HL-60 (cell line): ENCODE measurements around the gene SASH3.

Source experiments
- DNase-seq, 2 experiments: peaks; one replicate each; pipeline ENCODE4 v3.0.0-alpha.2; 2010 to 2020; ENCODE audit warnings: low read depth in 1 of 2, low spot score in 1 of 2
- H3K27ac ChIP-seq: fragments of 250-450 bp; sonication (Bioruptor Pico); replicated peaks from 2 replicates; pipeline ENCODE4 v1.5.1; 2020; ENCODE audit warnings: mild to moderate bottlenecking, moderate library complexity
- H3K27me3 ChIP-seq: fragments of 250-450 bp; sonication (Bioruptor Pico); 2 replicates; pipeline ENCODE4 v1.5.1; 2021; ENCODE audit warnings: mild to moderate bottlenecking, moderate library complexity; ENCODE audit not compliant: insufficient read depth, poor library complexity, severe bottlenecking
- H3K4me3 ChIP-seq: replicated peaks from 2 replicates; pipeline ENCODE4 v1.5.1; 2011; ENCODE audit warnings: mild to moderate bottlenecking, control low read depth, low read length; ENCODE audit not compliant: insufficient read depth
- CTCF ChIP-seq: IDR thresholded peaks from one replicate; pipeline ENCODE4 v1.5.1; 2011; ENCODE audit warnings: low read length, control low read depth, inconsistent platforms; ENCODE audit not compliant: insufficient read depth
- GABPA ChIP-seq: IDR thresholded peaks from 2 replicates; pipeline ENCODE4 v1.6.1; 2012; ENCODE audit warnings: low read depth
- POLR2AphosphoS5 ChIP-seq: IDR thresholded peaks from 2 replicates; pipeline ENCODE4 v1.6.1; 2012; ENCODE audit warnings: low read depth
- REST ChIP-seq: IDR thresholded peaks from 2 replicates; pipeline ENCODE4 v1.6.1; 2012; ENCODE audit warnings: low read depth; ENCODE audit not compliant: insufficient replicate concordance
- SPI1 ChIP-seq: IDR thresholded peaks from 2 replicates; pipeline ENCODE4 v1.6.1; 2012; ENCODE audit warnings: low read depth, mild to moderate bottlenecking, borderline replicate concordance

The SASH3 gene

GRCh38 chrX:129744861-129745321, 34.9 kb upstream of the SASH3 start:
- TF ChIP-seq GABPA: no peak
- H3K27me3 ChIP-seq: no peaks in the 10 kb centered on the region
- no peak overlapping the region for H3K27ac ChIP-seq
- no peak for DNase-seq
- no peak overlapping the region for H3K4me3 ChIP-seq

GRCh38 chrX:129746557-129747470, 32.9 kb upstream of the SASH3 start:
- Histone ChIP-seq H3K27ac (no peak overlapping the region), H3K4me3 (no peak overlapping the region), H3K27me3 (no peaks in the 10 kb centered on the region)
- no peak for DNase-seq
- TF ChIP-seq POLR2AphosphoS5: no peak
- no peak for TF ChIP-seq REST
- no peak for TF ChIP-seq SPI1
- no peak for TF ChIP-seq CTCF
- TF ChIP-seq GABPA: no peak

GRCh38 chrX:129747533-129747932, 32.2 kb upstream of the SASH3 start:
- no peak for DNase-seq
- no peak overlapping the region for H3K4me3 ChIP-seq

GRCh38 chrX:129748305-129748704, 31.4 kb upstream of the SASH3 start:
- TF ChIP-seq GABPA: no peak
- no peak for TF ChIP-seq SPI1
- TF ChIP-seq POLR2AphosphoS5: no peak
- no peak for TF ChIP-seq REST
- TF ChIP-seq CTCF: no peak
- Histone ChIP-seq H3K4me3 (no peak overlapping the region), H3K27ac (no peak overlapping the region; the same call in 1 of the 2 replicates), H3K27me3 (no peaks in the 10 kb centered on the region)
- peak in 1 of 2 experiments; percentile 18 for DNase-seq

More at GRCh38 chrX:129747533-129747932, 32.2 kb upstream of the SASH3 start:
- TF ChIP-seq POLR2AphosphoS5 (no peak), SPI1 (no peak), GABPA (no peak)
- Histone ChIP-seq H3K27ac (no peak overlapping the region), H3K27me3 (no peaks in the 10 kb centered on the region)
